Panc1 (cell line): Measurements from ENCODE around the gene MYO1B. TPM values are rescaled to one million over a fixed set of nuclear protein-coding genes. Genes with fewer than 3 reads are reported as not detected.

Experiments
- ATAC-seq: fragments of 200-7000 bp; cut with Tn5 transposase; 2 replicates; pipeline ENCODE4 v1.9.1; 2020; ENCODE audit warnings: mild to moderate bottlenecking, moderate library complexity
- BruUV-seq: library from RNA; stranded (reverse); fragments of 400-500 nt; replicated peaks from 2 replicates; lab custom pipeline; 2021; lab: Mats Ljungman, UMichigan
- CTCF ChIA-PET: fragments of 300-600 bp; sonication (Branson Sonifier 250); formaldehyde crosslinking; loops from one replicate; lab custom pipeline; 2022; ENCODE audit warnings: antibody characterized with exemption; lab: Charles Lee
- POLR2A ChIA-PET: fragments of 300-600 bp; sonication (Branson Sonifier 250); formaldehyde crosslinking; loops from one replicate; lab custom pipeline; 2022; ENCODE audit warnings: antibody characterized with exemption; lab: Charles Lee
- DNase-seq: peaks from one replicate; pipeline ENCODE4 v3.0.0-alpha.2; 2010; ENCODE audit warnings: low read depth, low spot score
- H3K27ac ChIP-seq: 2 replicates; pipeline ENCODE4 v1.5.1; 2011; ENCODE audit warnings: mild to moderate bottlenecking, low read length, inconsistent platforms
- H3K27me3 ChIP-seq: fragments of 200-500 bp; sonication (Bioruptor generic); 2 replicates; pipeline ENCODE4 v1.6.0; 2014; ENCODE audit warnings: low read length, inconsistent platforms; ENCODE audit not compliant: control insufficient read depth, insufficient read depth
- H3K36me3 ChIP-seq: fragments of 200-500 bp; sonication (Bioruptor generic); 2 replicates; pipeline ENCODE4 v1.5.1; 2014; ENCODE audit warnings: inconsistent platforms, mild to moderate bottlenecking, low read length, moderate library complexity; ENCODE audit not compliant: control insufficient read depth, insufficient read depth
- H3K4me1 ChIP-seq: 2 replicates; pipeline ENCODE4 v1.5.1; 2011; ENCODE audit warnings: inconsistent platforms, mild to moderate bottlenecking, low read length, moderate library complexity; ENCODE audit not compliant: control insufficient read depth, insufficient read depth
- H3K4me3 ChIP-seq, 2 experiments: 2 replicates each; pipeline ENCODE4 v1.5.1; 2011 to 2012; ENCODE audit warnings: low read depth in 2 of 2, low read length in 2 of 2, mild to moderate bottlenecking in 2 of 2, inconsistent platforms in 1 of 2, moderate library complexity in 1 of 2
- H3K9me3 ChIP-seq: fragments of 200-500 bp; sonication (Bioruptor generic); 2 replicates; pipeline ENCODE4 v1.5.1; 2014; ENCODE audit warnings: low read depth, mild to moderate bottlenecking, inconsistent platforms, low read length, moderate library complexity; ENCODE audit not compliant: control insufficient read depth, insufficient read depth
- CTCF ChIP-seq: fragments of 450-650 bp; IDR thresholded peaks from 2 replicates; pipeline ENCODE4 v1.5.1; 2017; ENCODE audit warnings: mild to moderate bottlenecking
- POLR2AphosphoS5 ChIP-seq: IDR thresholded peaks from 2 replicates; pipeline ENCODE4 v1.6.1; 2012; ENCODE audit warnings: mild to moderate bottlenecking, low read depth, low read length, moderate library complexity
- REST ChIP-seq, 2 experiments: IDR thresholded peaks; 2 replicates each; pipeline ENCODE4 v1.6.1; 2011 to 2012; ENCODE audit warnings: low read depth in 2 of 2, control low read depth in 1 of 2, low read length in 1 of 2, mild to moderate bottlenecking in 1 of 2, moderate library complexity in 1 of 2; ENCODE audit not compliant: insufficient read depth in 1 of 2
- SIN3A ChIP-seq: IDR thresholded peaks from 2 replicates; pipeline ENCODE4 v1.6.1; 2012; ENCODE audit warnings: low read depth, mild to moderate bottlenecking, low read length, moderate library complexity, borderline replicate concordance; ENCODE audit not compliant: insufficient read depth
- TCF7L2 ChIP-seq: IDR thresholded peaks from 2 replicates; pipeline ENCODE4 v1.6.1; 2011; ENCODE audit warnings: mild to moderate bottlenecking, low read depth, low read length, inconsistent platforms
- in situ Hi-C: cut with HindIII; loops from 2 replicates; pipeline ENCODE4 v1.10.0; 2016; ENCODE audit warnings: low sequenced_read_pairs, low pct_unique_long_range_greater_than_20kb
- intact Hi-C: fragments of 100-400 bp; cut with micrococcal nuclease; formaldehyde crosslinking; loops from one replicate; pipeline ENCODE4 v1.10.0; 2022; ENCODE audit not compliant: unreplicated experiment
- total RNA-seq: library from RNA; stranded (reverse); gene quantifications from one replicate; pipeline ENCODE4 v1.2.1, GENCODE V29; 2021; ENCODE audit not compliant: unreplicated experiment

MYO1B gene
- total RNA-seq, 1 experiment from 2014 or later, result 51.5 TPM

- H3K9me3 ChIP-seq, result no peaks in the 10 kb centered on the region
- CTCF ChIA-PET, result no interaction called here
- POLR2A ChIA-PET, result no interaction called here
- TF ChIP-seq CTCF, result no peak
- TF ChIP-seq REST (IDR thresholded peaks at IDR 0.05; ENCODE audit: insufficient read depth in 1 of 2, low read depth in 2 of 2, low read length in 1 of 2), result no peak
- no peak for TF ChIP-seq SIN3A
- TF ChIP-seq POLR2AphosphoS5, result no peak
- no peak for TF ChIP-seq TCF7L2
- ATAC-seq (no peak), DNase-seq (no peak)
- no peaks in the 10 kb centered on the region for H3K27me3 ChIP-seq
- intact Hi-C loops (no loop called here), in situ Hi-C loops (no loop called here)
- H3K36me3 ChIP-seq, result no peaks in the 10 kb centered on the region; the same call in 1 of the 2 replicates
- no peak overlapping the region for H3K27ac ChIP-seq
- no TSS peak for BruUV-seq
- H3K4me1 ChIP-seq, result no peaks in the 10 kb centered on the region
- H3K4me3 ChIP-seq, result no peak overlapping the region
Observed at GRCh38 chr2:191415858-191416257, 170.7 kb downstream of the MYO1B start.

DNA sequence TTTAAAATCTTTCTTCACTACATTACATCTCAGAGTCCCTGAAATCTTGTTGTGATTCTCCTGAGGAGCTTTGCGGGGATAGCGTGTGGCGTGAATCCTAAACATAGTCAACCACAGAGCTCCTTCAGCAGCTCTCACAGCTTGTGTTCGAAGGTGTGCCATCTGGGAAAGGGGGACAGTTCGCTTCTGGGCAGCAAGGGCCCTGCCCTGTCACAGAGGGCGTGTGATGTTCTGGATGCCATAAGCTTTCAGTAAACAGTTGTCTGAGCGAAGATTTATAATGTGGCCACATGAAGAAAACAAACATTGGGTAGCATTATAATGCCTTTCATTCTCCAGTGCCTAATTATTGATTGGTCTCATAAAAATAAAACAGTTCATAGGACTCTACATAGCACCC, 172.5 kb downstream of the MYO1B start:
- DNase-seq (no peak), ATAC-seq (no peak)
- Histone ChIP-seq H3K9me3 (no peaks in the 10 kb centered on the region), H3K27me3 (no peaks in the 10 kb centered on the region), H3K27ac (no peak overlapping the region), H3K4me3 (no peak overlapping the region), H3K4me1 (no peaks in the 10 kb centered on the region), H3K36me3 (no peaks in the 10 kb centered on the region; the same call in 1 of the 2 replicates)
- CTCF ChIA-PET, result no interaction called here
- POLR2A ChIA-PET, result no interaction called here
- intact Hi-C loops, result no loop called here
- in situ Hi-C loops, result no loop called here
- no peak for TF ChIP-seq REST (IDR thresholded peaks at IDR 0.05; ENCODE audit: insufficient read depth in 1 of 2, low read depth in 2 of 2, low read length in 1 of 2)
- TF ChIP-seq CTCF, result no peak
- TF ChIP-seq POLR2AphosphoS5, result no peak
- TF ChIP-seq TCF7L2, result no peak
- no peak for TF ChIP-seq SIN3A
- no TSS peak for BruUV-seq
